ENCODE data around the gene PIP4K2B. TPM values are rescaled to one million over a fixed set of nuclear protein-coding genes. Genes with fewer than 3 reads are reported as not detected.

PIP4K2B gene
- total and polyA plus RNA-seq, 2 donors from 2014 or later, result 15.3 to 41.2 TPM

GRCh38 chr17:38752308-38753070, 46.9 kb downstream of the PIP4K2B start, which contains the start of gene PSMB3:
Gene PSMB3 (plus strand): TSS chr17:38752741. CDS start chr17:38752827, 86 bp downstream.
- Histone ChIP-seq H3K36me3 (ENCODE audit: control insufficient read depth in 2 of 3, insufficient read depth in 3 of 3, low read length in 3 of 3) (peaks cover 0 to 10% (median 8%) of the 10 kb centered on the region in 3 donors), H3K27me3 (ENCODE audit: control insufficient read depth, insufficient read depth, low read length) (no peaks in the 10 kb centered on the region), H3K9ac (ENCODE audit: low read length in 3 of 3) (peak within 1 kb of the TSS; percentile 86 to 99 (median 96)), H3K4me3 (ENCODE audit: low read length in 3 of 3) (peak within 1 kb of the TSS; percentile 93 to 100 (median 98)), H3K9me3 (ENCODE audit: control insufficient read depth in 2 of 3, insufficient read depth in 1 of 3, low read length in 3 of 3) (no peaks in the 10 kb centered on the region), H3K27ac (ENCODE audit: low read depth in 2 of 2, low read length in 2 of 2) (peak within 1 kb of the TSS; percentile 81 to 96), H3K4me1 (ENCODE audit: control insufficient read depth in 2 of 3, insufficient read depth in 2 of 3, low read depth in 1 of 3, low read length in 3 of 3) (peaks cover 0 to 32% (median 10%) of the 10 kb centered on the region in 3 donors)
- intact Hi-C loops (cut with DNase I), result no loop called here
- FAIRE-seq (no peak), DNase-seq (peak; percentile 98 to 100 (median 99))
- TF ChIP-seq CTCF (IDR thresholded peaks at IDR 0.05; ENCODE audit: borderline replicate concordance, extremely low read depth, insufficient read depth), result no peak

GRCh38 chr17:38751808-38752307, 47.5 kb downstream of the PIP4K2B start:
- Histone ChIP-seq H3K27me3 (ENCODE audit: control insufficient read depth, insufficient read depth, low read length) (no peaks in the 10 kb centered on the region), H3K27ac (ENCODE audit: low read depth in 2 of 2, low read length in 2 of 2) (peak overlapping the region; percentile 81 to 96), H3K9ac (ENCODE audit: low read length in 3 of 3) (peak overlapping the region; percentile 76 to 96 (median 86)), H3K4me1 (ENCODE audit: control insufficient read depth in 2 of 3, insufficient read depth in 2 of 3, low read depth in 1 of 3, low read length in 3 of 3) (peaks cover 0 to 32% (median 12%) of the 10 kb centered on the region in 3 donors), H3K36me3 (ENCODE audit: control insufficient read depth in 2 of 3, insufficient read depth in 3 of 3, low read length in 3 of 3) (peaks cover 0 to 10% (median 8%) of the 10 kb centered on the region in 3 donors), H3K9me3 (ENCODE audit: control insufficient read depth in 2 of 3, insufficient read depth in 1 of 3, low read length in 3 of 3) (no peaks in the 10 kb centered on the region), H3K4me3 (ENCODE audit: low read length in 3 of 3) (peak overlapping the region; percentile 93 to 100 (median 98))
- no peak for TF ChIP-seq CTCF (IDR thresholded peaks at IDR 0.05; ENCODE audit: borderline replicate concordance, extremely low read depth, insufficient read depth)
- intact Hi-C loops (cut with DNase I), result no loop called here
- DNase-seq (peak; percentile 90 to 95 (median 94)), FAIRE-seq (no peak)

- Histone ChIP-seq H3K36me3 (ENCODE audit: control insufficient read depth in 2 of 3, insufficient read depth in 3 of 3, low read length in 3 of 3) (peaks cover 0 to 10% (median 6%) of the 10 kb centered on the region in 3 donors), H3K27me3 (ENCODE audit: control insufficient read depth, insufficient read depth, low read length) (no peaks in the 10 kb centered on the region), H3K4me1 (ENCODE audit: control insufficient read depth in 2 of 3, insufficient read depth in 2 of 3, low read depth in 1 of 3, low read length in 3 of 3) (peaks cover 0 to 38% (median 17%) of the 10 kb centered on the region in 3 donors), H3K9ac (ENCODE audit: low read length in 3 of 3) (peak overlapping the region in 2 of 3 donors; percentile 2 to 4), H3K4me3 (ENCODE audit: low read length in 3 of 3) (peak overlapping the region; percentile 44 to 100 (median 57)), H3K27ac (ENCODE audit: low read depth in 2 of 2, low read length in 2 of 2) (peak overlapping the region; percentile 23 to 96), H3K9me3 (ENCODE audit: control insufficient read depth in 2 of 3, insufficient read depth in 1 of 3, low read length in 3 of 3) (no peaks in the 10 kb centered on the region)
- TF ChIP-seq CTCF (IDR thresholded peaks at IDR 0.05; ENCODE audit: borderline replicate concordance, extremely low read depth, insufficient read depth), result no peak
- no peak for FAIRE-seq
- no peak for DNase-seq
- intact Hi-C loops (cut with DNase I), result no loop called here
Measured at GRCh38 chr17:38751144-38751807, 48.1 kb downstream of the PIP4K2B start.

Measured in kidney (tissue), 14 donors.